HG03521 (cell line): ENCODE measurements around the gene ZGPAT.
A peak's percentile ranks its signal among the peaks of the same experiment; 100 is the strongest.
"Not testable (repeated sequence)": the region's sequence is repeated elsewhere in the genome, so short reads cannot be mapped to it uniquely, and the experiment has no call there.

Experiments
- ATAC-seq: cut with Tn5 transposase; IDR thresholded peaks from one replicate; pipeline ENCODE4 v1.9.1; 2021; ENCODE audit warnings: mild to moderate bottlenecking, moderate library complexity; ENCODE audit not compliant: unreplicated experiment

The ZGPAT gene

DNA sequence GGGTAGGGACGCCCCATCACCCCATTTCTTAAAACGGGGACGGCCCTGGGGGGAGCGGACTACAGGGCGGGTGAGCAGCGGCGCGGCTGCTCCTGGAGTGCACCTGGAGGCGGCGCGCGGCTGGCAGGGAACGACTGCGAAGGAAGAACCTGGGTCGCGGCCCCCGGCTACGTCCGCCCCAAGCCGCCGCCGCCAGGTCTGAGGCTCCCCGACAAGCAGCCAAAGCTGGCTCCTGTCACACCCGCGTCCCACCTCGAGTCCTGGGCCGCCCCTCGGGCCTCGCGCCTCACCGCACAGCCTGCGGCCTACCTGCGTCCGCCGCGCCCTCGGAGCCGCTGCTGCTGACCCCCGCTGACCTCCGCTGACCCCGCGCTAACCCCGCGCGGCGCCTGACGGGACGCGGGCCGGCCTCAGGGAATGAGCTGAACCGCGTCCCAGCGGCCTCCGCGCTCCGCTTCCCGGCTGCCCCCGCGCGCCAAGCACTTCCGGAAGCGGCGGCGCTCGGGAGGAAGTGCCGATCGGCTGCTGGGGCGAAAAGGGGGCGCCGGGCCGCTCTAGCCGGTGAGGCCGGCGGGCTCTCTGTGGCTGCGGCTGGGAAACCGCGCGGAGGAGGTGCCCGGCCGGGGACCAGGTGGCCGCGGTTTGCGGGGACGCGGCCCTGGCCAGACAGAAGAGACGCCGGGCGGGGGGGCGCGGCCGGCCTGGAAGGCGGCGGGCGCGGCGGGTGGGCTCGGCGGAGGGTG is at the start of gene ZGPAT, which contains the start of gene ARFRP1:
Gene ZGPAT (plus strand): TSS at position 482 of the 743 bp plus-strand sequence. CDS start 542 bp downstream, outside the sequence.
Gene ARFRP1 (minus strand): TSS at position 419 of the 743 bp plus-strand sequence. CDS start 885 bp downstream, outside the sequence.
- peak; percentile 60 for ATAC-seq

- peak; percentile 12 for ATAC-seq
Observed at GRCh38 chr20:63658749-63659187, 49.1 kb upstream of the ZGPAT start.

DNA sequence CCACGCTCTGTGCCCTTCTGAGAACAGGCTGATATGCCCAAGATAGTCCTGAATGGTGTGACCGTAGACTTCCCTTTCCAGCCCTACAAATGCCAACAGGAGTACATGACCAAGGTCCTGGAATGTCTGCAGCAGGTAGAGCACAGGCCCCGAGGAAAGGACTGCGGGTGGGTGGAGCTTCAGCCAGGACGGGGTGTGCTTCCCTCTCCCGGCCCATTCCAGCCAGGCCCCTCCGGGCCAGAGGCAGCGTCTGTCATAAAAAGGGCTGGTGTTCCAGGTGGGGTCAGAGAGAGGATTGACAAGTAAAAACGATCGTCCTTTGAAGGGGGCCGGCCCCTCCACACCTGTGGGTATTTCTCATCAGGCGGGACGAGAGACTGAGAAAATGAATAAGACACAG is 48.5 kb upstream of the ZGPAT start:
- ATAC-seq = no peak

- ATAC-seq = not testable (repeated sequence)
Observed at GRCh38 chr20:63660174-63660573, 47.7 kb upstream of the ZGPAT start.

DNA sequence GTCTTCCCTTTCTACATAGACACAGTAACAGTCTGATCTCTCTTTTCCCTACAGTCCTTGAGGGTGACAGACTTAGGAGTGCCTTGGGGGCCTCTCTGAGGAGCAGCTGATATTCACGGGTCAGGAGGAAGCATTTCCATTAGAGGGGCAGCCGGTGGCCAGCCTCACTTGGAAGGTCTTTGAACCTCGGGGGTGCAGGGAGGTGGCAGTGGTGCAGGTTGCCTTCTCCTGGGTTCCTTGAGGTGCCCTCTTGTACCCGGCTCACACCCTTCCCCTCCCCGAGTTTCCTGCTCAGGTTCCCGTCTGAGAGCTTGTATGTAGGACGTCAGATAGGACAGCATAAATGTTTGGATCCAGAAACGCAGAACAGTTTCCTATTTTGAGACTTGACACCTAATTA is 47.2 kb upstream of the ZGPAT start:
- no peak for ATAC-seq

DNA sequence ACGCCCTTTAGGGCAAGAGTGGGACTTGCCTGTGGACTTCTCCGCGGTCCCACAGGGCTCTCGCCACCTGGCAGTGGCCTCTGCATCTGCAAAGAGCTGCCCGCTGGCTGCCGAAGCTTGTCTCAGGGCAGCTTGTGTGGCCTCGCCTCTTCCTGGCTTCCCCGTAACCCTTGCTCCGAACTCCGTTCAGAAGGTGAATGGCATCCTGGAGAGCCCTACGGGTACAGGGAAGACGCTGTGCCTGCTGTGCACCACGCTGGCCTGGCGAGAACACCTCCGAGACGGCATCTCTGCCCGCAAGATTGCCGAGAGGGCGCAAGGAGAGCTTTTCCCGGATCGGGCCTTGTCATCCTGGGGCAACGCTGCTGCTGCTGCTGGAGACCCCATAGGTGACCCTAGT is 46.7 kb upstream of the ZGPAT start:
- ATAC-seq = no peak

GRCh38 chr20:63661959-63662812 is 45.7 kb upstream of the ZGPAT start:
- ATAC-seq = no peak

DNA sequence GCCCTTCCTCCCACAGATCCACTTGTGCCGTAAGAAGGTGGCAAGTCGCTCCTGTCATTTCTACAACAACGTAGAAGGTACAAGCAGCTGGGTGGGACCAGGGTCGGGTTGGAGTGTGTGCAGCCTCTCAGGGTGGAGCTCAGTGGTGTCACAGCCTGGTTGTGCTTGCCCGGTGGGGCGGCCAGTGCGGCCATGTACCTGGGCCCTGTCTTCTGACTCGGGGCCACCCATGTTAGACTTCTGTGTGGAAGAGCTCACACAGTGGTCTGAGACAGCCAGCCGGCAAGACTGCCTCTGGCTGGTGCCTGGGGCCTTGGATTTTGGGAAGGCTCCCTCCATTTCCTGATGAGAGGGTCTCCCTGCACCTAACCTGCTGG is 45.0 kb upstream of the ZGPAT start:
- ATAC-seq = no peak

DNA sequence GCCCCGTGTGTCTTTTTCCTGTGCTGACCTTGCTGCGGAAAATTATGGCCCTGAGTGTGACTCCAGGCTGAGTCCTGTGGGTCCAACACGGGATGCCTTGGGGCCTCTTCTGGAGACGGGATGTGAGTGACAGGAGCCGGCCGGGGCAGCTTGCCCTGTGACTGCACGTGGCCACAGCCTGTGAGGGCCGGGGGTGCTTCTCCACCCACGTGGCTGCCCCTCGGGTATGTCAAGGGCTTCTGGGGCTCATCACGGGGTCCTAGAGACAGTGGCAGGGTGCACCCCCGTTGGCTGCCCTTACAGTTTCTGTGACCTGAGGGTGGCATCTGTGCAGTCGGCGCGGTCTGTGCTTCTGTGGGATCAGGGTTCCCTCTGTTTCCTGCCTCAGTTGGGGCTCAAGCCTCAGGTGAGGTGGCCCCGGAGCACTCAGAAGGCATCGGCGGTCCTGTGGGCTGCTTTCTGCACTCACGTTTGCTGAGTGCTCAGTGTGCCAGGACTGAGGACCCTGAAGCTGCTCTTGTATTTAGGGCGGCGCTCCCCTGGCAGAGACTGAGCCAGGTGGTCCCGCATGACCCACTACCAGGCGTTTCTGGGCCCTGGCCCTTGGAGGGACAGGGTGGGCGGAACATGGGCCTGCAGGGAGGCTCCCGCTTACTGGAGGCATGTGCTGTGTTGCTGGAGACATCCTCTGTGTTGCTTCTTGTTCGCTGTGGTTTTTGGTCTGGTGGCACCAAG is 44.3 kb upstream of the ZGPAT start:
- ATAC-seq = no peak

GRCh38 chr20:63664143-63664851 is 43.5 kb upstream of the ZGPAT start:
- ATAC-seq = no peak

DNA sequence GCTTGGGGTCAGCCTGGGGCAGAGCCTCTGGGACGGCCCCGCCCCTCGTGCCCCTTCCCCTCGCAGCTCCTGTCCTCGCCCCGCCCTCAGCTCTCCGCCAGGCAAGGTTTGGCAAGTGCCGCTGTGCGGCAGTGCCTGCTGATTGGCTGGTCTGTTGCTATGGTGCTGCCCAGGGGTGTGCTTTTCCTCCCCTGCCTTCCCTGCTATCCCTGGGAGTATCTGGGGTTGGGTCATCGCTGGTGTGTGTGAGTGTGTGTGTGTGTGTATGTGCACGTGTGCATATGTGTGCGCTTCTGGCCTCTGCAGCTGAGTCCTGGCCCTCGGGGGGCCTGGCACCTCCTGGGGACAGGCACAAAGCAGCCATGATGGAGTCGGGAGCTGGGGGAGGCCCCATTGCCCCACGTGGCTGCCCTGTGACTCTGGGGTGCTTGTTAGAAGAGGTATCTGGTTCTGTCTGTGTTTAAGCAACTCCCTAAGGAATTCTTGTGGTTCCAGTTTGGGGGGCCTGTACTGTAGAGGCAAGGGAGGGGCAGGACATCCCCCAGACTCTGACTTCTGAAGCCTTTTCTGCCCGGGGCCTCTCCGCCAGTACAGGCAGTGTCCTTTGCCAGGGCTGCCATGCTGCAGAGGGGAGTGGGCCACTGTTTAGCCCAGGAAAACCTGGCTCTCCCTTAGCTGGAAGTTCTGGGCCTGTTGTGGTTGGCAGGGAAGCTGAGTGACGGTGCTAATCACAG is 42.8 kb upstream of the ZGPAT start:
- ATAC-seq = no peak

DNA sequence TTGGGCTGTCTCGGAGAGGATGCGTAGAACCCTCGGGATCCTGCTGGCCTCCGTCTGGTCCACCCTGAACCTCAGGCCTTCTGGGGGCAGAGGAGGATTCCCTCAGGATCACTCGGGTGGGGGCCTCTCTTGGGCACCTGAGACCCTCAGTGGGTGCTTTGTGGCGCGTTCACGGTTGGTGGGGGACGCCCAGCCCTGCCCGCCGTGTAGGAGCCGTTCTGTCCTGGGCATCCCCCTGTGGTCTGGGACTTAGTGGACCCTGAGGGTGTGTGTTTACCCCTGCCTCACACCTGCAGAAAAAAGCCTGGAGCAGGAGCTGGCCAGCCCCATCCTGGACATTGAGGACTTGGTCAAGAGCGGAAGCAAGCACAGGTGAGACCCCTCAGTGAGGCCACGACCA is 42.1 kb upstream of the ZGPAT start:
- ATAC-seq = no peak

GRCh38 chr20:63667858-63668257 is 40.0 kb upstream of the ZGPAT start:
- ATAC-seq = no peak

DNA sequence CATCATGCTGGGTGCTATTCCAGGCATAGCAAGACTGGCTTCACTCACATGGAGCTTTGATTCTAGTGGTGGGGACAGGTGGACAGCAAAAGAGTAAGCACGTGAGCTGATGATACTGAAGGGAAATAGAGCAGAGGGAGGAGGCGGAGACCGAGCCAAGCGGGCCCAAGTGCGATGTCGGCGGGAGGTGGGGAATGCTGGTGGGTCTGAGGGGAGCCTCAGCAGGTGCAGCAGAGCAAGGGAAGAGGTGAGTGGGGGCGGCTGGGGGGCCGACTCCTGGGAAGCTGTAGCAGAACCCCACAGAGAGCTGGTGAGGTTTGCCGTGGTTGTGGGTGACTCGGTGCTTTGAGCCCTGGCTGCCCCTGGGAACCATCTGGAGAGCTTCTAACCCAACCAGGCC is 39.5 kb upstream of the ZGPAT start:
- ATAC-seq = no peak

- not testable (repeated sequence) for ATAC-seq
Observed at GRCh38 chr20:63671695-63672094, 36.1 kb upstream of the ZGPAT start.

DNA sequence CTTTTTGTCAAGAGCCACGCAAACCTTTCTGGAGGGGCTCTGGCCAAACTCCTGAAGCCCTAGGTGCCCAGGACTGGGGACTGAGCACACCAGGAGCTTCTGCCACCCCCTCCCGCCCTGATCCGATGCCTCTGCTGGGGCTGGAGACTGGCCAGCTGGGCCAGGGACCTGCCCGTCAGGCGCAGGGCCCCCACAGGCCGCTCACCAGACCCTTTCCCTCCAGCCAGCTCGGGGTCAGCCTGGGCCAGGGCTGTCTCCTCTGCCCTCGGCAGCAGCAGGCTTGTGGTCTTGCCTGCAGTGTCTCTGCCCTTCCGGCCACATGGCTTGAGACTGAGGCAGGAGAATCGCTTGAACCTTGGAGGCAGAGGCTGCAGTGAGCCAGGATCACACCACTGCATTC is 35.2 kb upstream of the ZGPAT start:
- ATAC-seq = no peak

- no peak for ATAC-seq
Observed at GRCh38 chr20:63673951-63674350, 33.9 kb upstream of the ZGPAT start.

GRCh38 chr20:63675681-63676368 is 32.0 kb upstream of the ZGPAT start:
- no peak for ATAC-seq

GRCh38 chr20:63678071-63678470 is 29.8 kb upstream of the ZGPAT start:
- ATAC-seq = no peak
